GM18526 (cell line): Measurements from ENCODE around the gene ARHGEF37.

ENCODE experiments used
- POLR2A ChIP-seq: IDR thresholded peaks from 3 replicates; pipeline ENCODE4 v1.6.1; 2011; ENCODE audit not compliant: insufficient read length; ENCODE audit errors: extremely low read depth

The ARHGEF37 gene, protein sequence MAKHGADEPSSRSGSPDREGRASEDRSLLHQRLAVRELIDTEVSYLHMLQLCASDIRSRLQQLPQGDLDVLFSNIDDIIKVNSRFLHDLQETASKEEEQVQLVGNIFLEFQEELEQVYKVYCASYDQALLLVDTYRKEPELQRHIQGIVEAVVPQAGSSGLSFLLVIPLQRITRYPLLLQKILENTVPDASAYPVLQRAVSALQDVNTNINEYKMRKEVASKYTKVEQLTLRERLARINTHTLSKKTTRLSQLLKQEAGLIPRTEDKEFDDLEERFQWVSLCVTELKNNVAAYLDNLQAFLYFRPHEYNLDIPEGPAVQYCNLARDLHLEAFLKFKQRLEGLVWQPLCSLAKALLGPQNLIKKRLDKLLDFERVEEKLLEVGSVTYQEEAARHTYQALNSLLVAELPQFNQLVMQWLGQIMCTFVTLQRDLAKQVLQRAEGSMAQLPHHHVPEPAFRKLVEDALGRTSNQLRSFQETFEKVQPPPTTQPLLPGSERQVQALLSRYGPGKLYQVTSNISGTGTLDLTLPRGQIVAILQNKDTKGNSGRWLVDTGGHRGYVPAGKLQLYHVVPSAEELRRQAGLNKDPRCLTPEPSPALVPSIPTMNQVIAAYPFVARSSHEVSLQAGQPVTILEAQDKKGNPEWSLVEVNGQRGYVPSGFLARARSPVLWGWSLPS

DNA sequence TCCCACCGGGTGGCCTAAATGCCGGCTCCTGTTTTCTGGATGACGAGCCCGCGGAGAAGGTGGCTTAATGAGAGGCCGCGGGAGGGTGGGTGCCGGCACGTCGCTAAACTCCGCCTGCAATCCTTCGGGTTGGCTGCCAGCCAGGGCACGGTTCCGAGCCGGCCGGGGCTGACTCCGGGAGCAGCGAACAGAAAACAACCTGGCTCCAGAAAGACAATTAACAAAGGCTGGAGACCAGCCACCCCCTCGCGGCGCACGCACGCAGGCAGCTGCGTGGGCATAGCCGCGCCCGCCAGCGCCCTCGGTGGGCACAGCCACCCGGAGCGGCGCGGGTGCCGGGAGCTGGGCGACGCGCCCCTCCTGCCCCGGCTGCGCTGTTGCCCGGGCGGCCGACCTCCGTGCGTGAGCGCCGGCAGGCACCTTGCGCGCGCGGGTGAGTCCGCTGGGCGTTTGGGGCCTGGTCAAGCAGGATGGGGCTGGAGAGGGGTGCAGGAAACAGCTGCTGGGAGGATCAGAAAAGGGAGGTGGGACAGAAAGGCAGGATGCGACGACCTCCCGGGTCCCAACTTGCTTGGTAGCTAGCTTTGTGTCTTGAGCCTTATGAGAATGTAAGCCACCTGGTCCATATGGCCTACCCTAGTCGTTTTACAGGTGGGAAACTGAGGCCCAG is at the start of gene ARHGEF37:
Gene ARHGEF37 (plus strand): TSS at position 307 of the 670 bp plus-strand sequence. CDS start 16,272 bp downstream, outside the sequence.
- no peak for TF ChIP-seq POLR2A

DNA sequence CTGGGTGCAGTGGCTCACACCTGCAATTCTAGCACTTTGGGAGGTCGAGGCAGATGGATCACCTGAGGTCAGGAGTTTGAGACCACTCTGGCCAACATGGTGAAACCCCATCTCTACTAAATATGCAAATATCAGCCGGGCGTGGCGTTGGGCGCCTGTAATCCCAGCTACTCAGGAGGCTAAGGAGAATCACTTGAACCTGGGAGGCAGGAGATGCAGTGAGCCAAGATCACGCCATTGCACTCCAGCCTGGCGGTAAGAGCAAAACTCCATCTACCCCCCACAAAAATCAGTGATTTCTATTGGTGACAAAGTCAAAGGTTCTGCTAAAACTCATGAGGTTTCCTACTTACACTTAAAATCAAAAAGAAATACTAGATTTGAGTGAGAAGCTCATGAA is 48.9 kb upstream of the ARHGEF37 start:
- TF ChIP-seq POLR2A = no peak

DNA sequence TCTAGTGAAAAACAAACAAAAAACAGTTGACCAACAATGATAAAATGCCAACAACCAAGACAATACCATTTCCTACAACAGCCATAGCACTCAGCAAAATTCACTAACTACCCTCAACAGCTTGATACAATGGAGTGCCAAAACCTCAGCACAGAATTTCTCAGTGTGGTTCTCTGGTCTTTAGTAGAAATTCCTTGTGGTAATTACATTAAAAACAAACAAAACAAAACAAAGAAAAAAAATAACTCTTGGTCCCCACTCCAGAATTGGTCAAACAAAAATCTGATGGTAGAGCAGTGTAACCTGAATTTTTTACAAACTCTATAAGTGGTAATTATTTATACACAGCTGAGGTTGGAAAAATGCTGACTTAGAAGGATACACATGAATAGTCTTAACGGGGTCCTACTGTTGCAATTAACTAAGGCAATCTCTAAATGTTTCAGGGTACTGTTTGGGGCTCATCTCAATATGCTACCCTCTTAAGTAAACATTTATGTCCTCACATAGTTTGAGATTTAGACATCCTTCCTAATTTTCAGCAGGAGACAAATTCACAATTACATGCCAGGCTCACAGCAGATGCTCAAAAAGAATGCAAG is 43.8 kb upstream of the ARHGEF37 start:
- no peak for TF ChIP-seq POLR2A

DNA sequence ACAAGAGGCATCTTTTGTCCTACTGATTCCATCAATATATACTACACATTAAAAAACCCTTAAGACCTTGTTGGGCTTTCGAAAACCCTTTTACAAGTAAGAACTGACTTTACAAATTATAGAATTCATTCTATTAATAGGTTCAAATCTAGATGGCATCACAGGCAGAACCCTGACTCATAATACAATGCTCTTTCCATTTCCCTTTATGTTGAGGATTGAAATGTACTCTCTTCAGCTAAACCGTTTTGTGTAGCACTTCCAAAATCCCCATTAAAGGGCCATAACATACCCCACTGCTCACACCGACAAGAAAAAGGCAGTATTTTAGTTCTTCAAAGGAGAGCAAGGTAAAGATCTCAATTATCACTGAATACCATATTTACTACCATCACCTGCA is 41.2 kb upstream of the ARHGEF37 start:
- no peak for TF ChIP-seq POLR2A

DNA sequence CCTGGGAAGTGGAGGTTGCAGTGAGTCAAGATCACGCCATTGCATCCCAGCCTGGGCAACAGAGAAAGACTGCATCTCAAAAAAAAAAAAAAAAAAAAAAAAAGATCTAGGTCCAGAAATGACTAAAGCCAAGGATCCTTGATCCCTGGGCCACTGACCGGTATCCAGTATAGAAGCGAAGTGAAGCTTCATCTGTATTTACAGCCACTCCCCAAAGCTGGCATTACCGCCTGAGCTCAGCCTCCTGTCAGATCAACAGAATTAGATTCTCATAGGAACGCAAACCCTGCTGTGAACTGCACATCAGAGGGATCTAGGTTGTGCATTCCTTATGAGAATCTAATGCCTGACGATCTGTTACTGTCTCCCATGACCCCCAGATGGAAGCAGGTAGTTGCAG is 39.4 kb upstream of the ARHGEF37 start:
- TF ChIP-seq POLR2A = no peak

DNA sequence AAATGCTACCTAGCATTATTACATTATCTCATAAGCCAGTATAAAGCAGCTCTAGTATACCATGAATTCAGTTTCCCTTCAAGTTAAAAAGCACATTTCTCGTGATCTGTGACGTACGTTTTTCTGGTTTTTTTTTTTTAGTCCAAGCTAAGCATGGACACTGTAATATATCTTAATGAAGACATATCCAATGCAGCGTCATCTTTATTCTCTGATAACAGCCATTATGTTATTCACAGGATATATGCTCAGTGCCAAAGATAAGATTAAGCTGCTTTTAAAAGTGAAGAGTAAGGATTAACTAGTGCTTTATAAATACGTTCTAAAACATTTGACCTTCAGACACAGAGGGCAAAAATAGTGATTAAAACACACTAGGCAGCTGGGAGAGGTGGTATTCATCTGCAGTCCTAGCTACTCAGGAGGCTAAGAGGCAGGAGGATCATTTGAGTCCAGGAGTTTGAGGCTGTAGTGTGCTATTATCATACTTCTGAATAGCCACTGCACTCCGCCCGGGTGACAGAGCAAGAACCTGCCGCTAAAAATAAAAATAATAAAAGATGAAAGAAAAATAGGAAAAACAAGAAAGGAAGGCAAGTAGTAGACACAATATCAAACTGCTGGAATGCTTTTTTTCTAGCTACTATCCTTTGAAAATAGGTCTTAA is 37.8 kb upstream of the ARHGEF37 start:
- no peak for TF ChIP-seq POLR2A

DNA sequence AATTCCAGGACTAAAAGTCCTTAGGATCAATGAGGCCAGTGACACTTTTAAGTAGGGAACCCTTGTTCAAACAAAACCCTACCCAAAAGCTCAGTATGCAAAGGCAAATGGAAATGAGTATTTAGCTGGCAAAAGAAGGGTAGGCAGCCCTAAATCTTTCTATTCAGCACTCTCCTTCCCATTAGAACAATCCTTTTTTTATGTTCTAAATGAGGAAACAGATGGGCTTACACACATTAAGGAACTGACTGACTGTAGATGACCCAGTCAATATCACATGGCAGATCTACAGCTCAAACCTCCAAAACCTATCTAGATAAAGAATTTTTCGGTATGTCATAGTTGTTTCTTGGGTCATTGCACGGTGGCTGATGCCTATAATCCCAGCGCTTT is 37.3 kb upstream of the ARHGEF37 start:
- TF ChIP-seq POLR2A = no peak

DNA sequence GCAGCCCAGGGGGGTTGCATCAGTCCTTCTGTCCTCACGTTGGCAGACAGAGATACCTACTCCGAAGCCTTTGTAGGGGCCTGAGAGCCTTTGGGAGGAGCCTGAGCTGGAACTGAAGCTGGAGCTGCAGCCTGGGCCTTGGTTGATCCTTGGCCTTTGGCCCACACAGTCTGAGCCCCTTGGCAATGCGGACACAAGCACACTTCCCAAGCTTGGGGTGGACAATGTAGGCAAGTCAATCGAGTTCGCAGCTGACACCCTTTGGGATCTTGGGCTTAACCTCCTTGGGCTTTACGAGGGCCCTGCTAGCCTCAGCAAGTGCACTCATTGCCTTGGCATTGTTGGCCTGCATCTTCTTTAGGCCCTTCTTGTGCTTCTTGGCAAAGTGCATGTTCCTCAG is 36.0 kb upstream of the ARHGEF37 start:
- TF ChIP-seq POLR2A = no peak

DNA sequence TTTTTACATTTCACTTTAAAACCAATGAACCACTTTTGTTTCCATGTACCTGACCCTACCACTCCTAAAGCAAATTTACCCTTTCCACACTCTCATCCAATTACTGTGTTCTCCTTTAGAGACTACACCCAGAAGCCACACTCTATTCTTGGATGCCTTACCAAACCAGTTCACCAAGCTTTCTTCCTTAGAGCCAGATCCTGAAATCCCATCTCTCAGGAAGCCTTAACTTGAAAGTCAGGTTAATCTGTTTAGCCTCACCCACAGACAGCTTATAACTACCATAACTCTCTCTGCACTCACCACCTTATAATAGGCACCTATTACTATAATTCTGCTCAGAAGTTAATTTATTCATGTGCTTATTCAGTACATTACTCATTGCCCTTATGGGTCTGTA is 34.3 kb upstream of the ARHGEF37 start:
- TF ChIP-seq POLR2A = no peak

DNA sequence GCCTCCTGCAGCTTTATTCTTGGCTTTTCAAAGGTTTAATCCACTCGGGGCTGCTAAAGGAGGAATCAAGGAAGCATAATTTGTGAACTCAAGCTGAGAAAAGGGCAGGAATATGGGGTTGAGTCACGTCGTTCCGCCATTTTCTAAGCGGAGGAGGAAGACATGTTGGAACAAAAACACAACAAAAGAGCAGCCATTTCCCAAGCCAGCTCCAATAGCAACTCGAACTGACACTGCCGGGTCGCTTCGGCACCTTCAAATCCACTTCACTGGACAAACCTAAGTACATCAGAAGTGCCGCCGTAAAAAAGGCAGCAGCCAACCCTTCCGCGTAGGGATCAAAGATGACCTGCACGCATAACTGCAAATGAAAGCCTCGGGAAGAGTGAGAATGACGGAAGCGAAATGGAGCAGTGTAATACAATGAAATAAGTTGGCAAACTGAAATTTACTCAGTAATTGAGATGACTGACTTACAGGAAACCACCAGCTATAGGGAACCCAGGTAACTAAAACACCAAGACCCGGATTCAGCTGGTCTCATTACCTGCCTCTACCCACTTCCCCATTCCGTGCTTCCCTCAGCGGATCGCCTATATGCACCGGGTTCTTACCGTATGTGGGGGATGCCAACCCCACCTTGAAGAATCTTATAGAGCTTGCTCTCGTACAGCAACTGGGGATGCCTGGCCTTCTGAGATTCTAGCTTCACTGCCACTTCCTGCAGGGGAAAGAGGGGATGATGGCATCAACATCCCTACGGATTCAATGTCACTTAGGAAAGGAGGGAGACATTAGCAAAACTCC is 31.6 kb upstream of the ARHGEF37 start:
- no peak for TF ChIP-seq POLR2A

DNA sequence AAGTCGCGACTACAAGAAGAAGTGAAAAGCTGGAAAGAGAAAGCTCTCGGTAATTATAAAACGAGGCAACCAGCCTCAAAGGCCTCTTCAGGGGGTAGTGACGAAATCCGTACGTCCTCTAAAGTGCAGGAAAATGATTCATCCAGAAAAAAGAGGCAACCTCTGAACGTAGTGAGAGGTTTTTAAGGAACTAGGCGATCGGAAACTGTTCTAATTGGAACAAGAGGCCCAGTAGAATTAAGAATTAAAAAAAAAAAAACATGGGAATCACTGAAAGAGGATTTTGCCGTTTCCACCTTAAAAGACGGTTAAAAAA is 31.1 kb upstream of the ARHGEF37 start:
- no peak for TF ChIP-seq POLR2A

DNA sequence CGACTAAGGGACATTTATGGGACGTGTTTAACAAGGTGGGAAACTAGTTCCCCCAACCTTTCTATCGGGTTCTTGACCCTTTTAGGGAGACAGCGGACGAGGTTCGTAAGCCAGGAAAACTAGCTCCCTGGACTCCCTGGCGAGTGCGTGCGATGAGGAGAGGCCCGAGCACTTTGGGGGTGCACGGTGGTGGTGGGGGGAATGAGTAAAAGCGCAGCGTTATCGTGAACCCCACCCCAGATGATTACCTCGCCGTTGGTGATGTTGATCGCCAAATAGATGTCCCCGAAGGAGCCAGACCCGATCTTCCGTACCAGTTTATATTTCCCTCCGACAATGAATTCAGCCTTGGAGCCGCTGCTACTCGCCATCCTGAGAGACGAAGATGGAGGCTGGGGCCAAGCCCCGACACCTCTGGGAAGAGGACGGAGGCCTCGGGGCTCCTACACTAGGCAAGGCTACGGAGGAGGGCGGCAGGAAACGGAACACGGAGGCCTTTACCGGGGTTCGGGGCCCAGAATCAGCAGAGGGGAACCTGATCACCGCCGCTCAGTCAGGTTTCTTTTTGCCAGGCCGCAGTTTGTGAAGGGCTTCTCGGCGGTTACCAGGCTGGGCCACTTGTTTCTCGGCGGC is 30.6 kb upstream of the ARHGEF37 start:
- TF ChIP-seq POLR2A = no peak

DNA sequence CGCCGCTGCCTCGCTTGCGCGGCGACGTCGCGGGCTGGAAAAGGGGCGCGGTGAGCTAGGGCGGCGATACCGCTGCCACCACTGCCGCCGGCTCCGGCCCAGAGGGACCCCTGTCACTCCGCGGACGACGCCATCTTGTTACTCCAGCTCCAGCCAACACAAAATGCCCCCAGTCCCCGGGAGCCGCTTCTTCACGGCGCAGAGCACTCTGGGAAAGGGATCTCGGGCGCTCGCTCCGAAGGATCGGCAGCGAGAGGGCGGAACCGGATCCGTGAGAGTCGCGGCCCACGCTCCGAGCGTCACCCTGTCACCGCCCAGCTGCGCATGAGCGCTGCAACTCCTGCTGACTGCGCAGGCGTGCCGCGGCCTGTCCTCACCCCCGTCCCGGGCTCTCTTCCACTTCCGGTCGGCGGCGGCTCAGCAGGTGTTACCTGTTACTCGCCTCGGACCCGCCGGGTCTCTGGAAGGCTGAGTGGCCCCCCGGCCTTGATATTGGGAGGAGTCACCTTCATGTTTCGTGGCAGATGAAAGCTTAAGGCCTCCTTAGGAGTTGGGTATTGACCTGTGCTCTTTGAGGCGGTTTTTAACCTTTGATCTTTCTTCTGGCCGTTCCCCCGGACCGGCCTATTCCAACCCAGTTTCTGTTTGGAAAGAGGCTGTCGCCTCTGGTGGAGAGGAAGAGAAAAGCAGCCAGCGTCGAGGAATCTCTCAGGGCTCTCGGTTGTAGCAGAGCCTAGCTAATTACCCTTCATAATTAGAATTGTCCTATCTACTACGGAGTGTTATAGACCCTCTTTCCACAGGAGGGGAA is 29.9 kb upstream of the ARHGEF37 start, which contains the start of gene CSNK1A1:
Gene CSNK1A1 (minus strand): TSS at position 213 of the 811 bp plus-strand sequence. CDS start 475 bp downstream, outside the sequence.
- TF ChIP-seq POLR2A = peak; percentile 92
